ENCODE results near the gene C1QTNF4.
"Not testable (repeated sequence)": the region's sequence is repeated elsewhere in the genome, so short reads cannot be mapped to it uniquely, and the experiment has no call there.

The C1QTNF4 gene

GRCh38 chr11:47593934-47594855 lies at the start of gene C1QTNF4:
Gene C1QTNF4, minus strand, starts transcription at chr11:47594411. Its CDS starts 3,601 bp downstream, at chr11:47590810.
- no peak for DNase-seq (ENCODE audit: low read depth, low spot score)

GRCh38 chr11:47642099-47642855 lies 48.1 kb upstream of the C1QTNF4 start, which contains the start of gene MTCH2:
Gene MTCH2, minus strand, starts transcription at chr11:47642559. Its CDS starts 94 bp downstream, at chr11:47642465.
- DNase-seq (ENCODE audit: low read depth, low spot score) = peak; percentile 96

GRCh38 chr11:47641600-47642098 lies 47.4 kb upstream of the C1QTNF4 start:
- DNase-seq (ENCODE audit: low read depth, low spot score) = no peak

- DNase-seq (ENCODE audit: low read depth, low spot score) = not testable (repeated sequence)
These were observed 46.3 kb upstream of the C1QTNF4 start for GRCh38 chr11:47640506-47640905.

- DNase-seq (ENCODE audit: low read depth, low spot score) = not testable (repeated sequence)
These were observed 42.1 kb upstream of the C1QTNF4 start for GRCh38 chr11:47636331-47636730.

- no peak for DNase-seq (ENCODE audit: low read depth, low spot score)
These were observed 37.3 kb upstream of the C1QTNF4 start for GRCh38 chr11:47631473-47631872.

- no peak for DNase-seq (ENCODE audit: low read depth, low spot score)
These were observed 33.8 kb upstream of the C1QTNF4 start for GRCh38 chr11:47628026-47628425.

- no peak for DNase-seq (ENCODE audit: low read depth, low spot score)
These were observed 32.0 kb upstream of the C1QTNF4 start for GRCh38 chr11:47626234-47626633.

GRCh38 chr11:47620836-47621378 lies 26.7 kb upstream of the C1QTNF4 start:
- no peak for DNase-seq (ENCODE audit: low read depth, low spot score)

- DNase-seq (ENCODE audit: low read depth, low spot score) = no peak
These were observed 23.2 kb upstream of the C1QTNF4 start for GRCh38 chr11:47617417-47617809.

GRCh38 chr11:47616726-47617416 lies 22.7 kb upstream of the C1QTNF4 start:
- peak; percentile 63 for DNase-seq (ENCODE audit: low read depth, low spot score)

GRCh38 chr11:47615249-47615648 lies 21.0 kb upstream of the C1QTNF4 start:
- no peak for DNase-seq (ENCODE audit: low read depth, low spot score)

- DNase-seq (ENCODE audit: low read depth, low spot score) = no peak
These were observed 17.2 kb upstream of the C1QTNF4 start for GRCh38 chr11:47611348-47611794.

- no peak for DNase-seq (ENCODE audit: low read depth, low spot score)
These were observed 15.5 kb upstream of the C1QTNF4 start for GRCh38 chr11:47609675-47610074.

- DNase-seq (ENCODE audit: low read depth, low spot score) = peak; percentile 80
These were observed 13.2 kb upstream of the C1QTNF4 start for GRCh38 chr11:47607380-47607779.

- DNase-seq (ENCODE audit: low read depth, low spot score) = no peak
These were observed 12.5 kb upstream of the C1QTNF4 start for GRCh38 chr11:47606731-47607130.

GRCh38 chr11:47605921-47606320 lies 11.7 kb upstream of the C1QTNF4 start:
- no peak for DNase-seq (ENCODE audit: low read depth, low spot score)

- DNase-seq (ENCODE audit: low read depth, low spot score) = no peak
These were observed 9.1 kb upstream of the C1QTNF4 start for GRCh38 chr11:47603295-47603694.

- no peak for DNase-seq (ENCODE audit: low read depth, low spot score)
These were observed 5.7 kb upstream of the C1QTNF4 start for GRCh38 chr11:47599902-47600301.

GRCh38 chr11:47595967-47596366 lies 1.8 kb upstream of the C1QTNF4 start:
- DNase-seq (ENCODE audit: low read depth, low spot score) = no peak

- DNase-seq (ENCODE audit: low read depth, low spot score) = no peak
These were observed 818 bp upstream of the C1QTNF4 start for GRCh38 chr11:47595029-47595428.

Measured in smooth muscle cell of the brain vasculature (primary cell).